Activated CD8-positive, alpha-beta memory T cell treated with anti-CD3 and anti-CD28 coated beads for 4 hours (primary cell): ENCODE measurements around the gene TP53I11.

Experiments used
- DNase-seq, 2 donors: peaks; one replicate each; pipeline ENCODE4 v3.0.0-alpha.2; 2020; ENCODE audit warnings: low read depth in 2 of 2

The TP53I11 gene

GRCh38 chr11:44950625-44951476, at the start of gene TP53I11:
Gene TP53I11 (minus strand): TSS chr11:44950883. CDS start chr11:44938335, 12,548 bp downstream.
- peak; percentile 50 to 58 for DNase-seq

- DNase-seq, result no peak
Observed at GRCh38 chr11:44999068-44999467, 48.4 kb upstream of the TP53I11 start.

GRCh38 chr11:44998051-44998450, 47.4 kb upstream of the TP53I11 start:
- no peak for DNase-seq

- no peak for DNase-seq
Observed at GRCh38 chr11:44997566-44997965, 46.9 kb upstream of the TP53I11 start.

- no peak for DNase-seq
Observed at GRCh38 chr11:44994753-44995152, 44.1 kb upstream of the TP53I11 start.

- DNase-seq, result no peak
Observed at GRCh38 chr11:44993971-44994704, 43.5 kb upstream of the TP53I11 start.

- no peak for DNase-seq
Observed at GRCh38 chr11:44992774-44993173, 42.1 kb upstream of the TP53I11 start.

GRCh38 chr11:44992181-44992582, 41.5 kb upstream of the TP53I11 start:
- no peak for DNase-seq

GRCh38 chr11:44990665-44991064, 40.0 kb upstream of the TP53I11 start:
- no peak for DNase-seq

GRCh38 chr11:44989831-44990566, 39.3 kb upstream of the TP53I11 start:
- DNase-seq, result no peak

GRCh38 chr11:44988981-44989635, 38.4 kb upstream of the TP53I11 start:
- DNase-seq, result no peak

- no peak for DNase-seq
Observed at GRCh38 chr11:44988111-44988510, 37.4 kb upstream of the TP53I11 start.

- DNase-seq, result no peak
Observed at GRCh38 chr11:44987506-44987905, 36.8 kb upstream of the TP53I11 start.

GRCh38 chr11:44986315-44986714, 35.6 kb upstream of the TP53I11 start:
- no peak for DNase-seq

- DNase-seq, result no peak
Observed at GRCh38 chr11:44985721-44986120, 35.0 kb upstream of the TP53I11 start.

- DNase-seq, result no peak
Observed at GRCh38 chr11:44983786-44984185, 33.1 kb upstream of the TP53I11 start.

- no peak for DNase-seq
Observed at GRCh38 chr11:44982496-44983062, 31.9 kb upstream of the TP53I11 start.

- DNase-seq, result no peak
Observed at GRCh38 chr11:44980533-44981427, 30.1 kb upstream of the TP53I11 start.

- DNase-seq, result no peak
Observed at GRCh38 chr11:44979543-44980399, 29.1 kb upstream of the TP53I11 start.
